Karpas-422 (cell line): ENCODE data around the gene NXPH4. TPM values are rescaled to one million over a fixed set of nuclear protein-coding genes. Genes with fewer than 3 reads are reported as not detected.

Experiments
- DNase-seq: peaks from one replicate; pipeline ENCODE4 v3.0.0-alpha.2; 2015
- H2AFZ ChIP-seq: fragments of 200-600 bp; sonication (generic); 2 replicates; pipeline ENCODE4 v1.6.1; 2014; ENCODE audit warnings: antibody characterized with exemption, low read length, mixed read lengths
- H3K27ac ChIP-seq: fragments of 200-600 bp; sonication (generic); 2 replicates; pipeline ENCODE4 v1.5.1; 2014; ENCODE audit warnings: mild to moderate bottlenecking, low read length, moderate library complexity
- H3K27me3 ChIP-seq: fragments of 200-600 bp; sonication (generic); 2 replicates; pipeline ENCODE4 v1.6.1; 2014; ENCODE audit warnings: low read length, mixed read lengths
- H3K36me3 ChIP-seq: fragments of 200-600 bp; sonication (generic); 2 replicates; pipeline ENCODE4 v1.6.1; 2014; ENCODE audit warnings: low read length, mixed read lengths; ENCODE audit not compliant: insufficient read depth
- H3K4me1 ChIP-seq: fragments of 200-600 bp; sonication (generic); 2 replicates; pipeline ENCODE4 v1.6.1; 2014; ENCODE audit warnings: mild to moderate bottlenecking, low read length, mixed read lengths
- H3K4me2 ChIP-seq: fragments of 200-600 bp; sonication (generic); 2 replicates; pipeline ENCODE4 v1.6.1; 2014; ENCODE audit warnings: low read length, low read depth, mild to moderate bottlenecking; ENCODE audit not compliant: poor library complexity, severe bottlenecking
- H3K4me3 ChIP-seq: fragments of 200-600 bp; sonication (generic); 2 replicates; pipeline ENCODE4 v1.5.1; 2014; ENCODE audit warnings: mild to moderate bottlenecking, antibody characterized with exemption, low read length, mixed read lengths
- H3K79me2 ChIP-seq: fragments of 200-600 bp; sonication (generic); 2 replicates; pipeline ENCODE4 v1.6.1; 2014; ENCODE audit warnings: mild to moderate bottlenecking, low read length, mixed read lengths
- H3K9ac ChIP-seq: fragments of 200-600 bp; sonication (generic); 2 replicates; pipeline ENCODE4 v1.6.0; 2014; ENCODE audit warnings: low read length
- H3K9me2 ChIP-seq: fragments of 200-600 bp; sonication (generic), shearing (Covaris generic); replicated peaks from 2 replicates; pipeline ENCODE4 v1.6.0; 2014; ENCODE audit warnings: mild to moderate bottlenecking, low read length, moderate library complexity; ENCODE audit not compliant: insufficient read depth
- H3K9me3 ChIP-seq: fragments of 300-700, 200-600 bp; sonication (generic); 2 replicates; pipeline ENCODE4 v1.6.1; 2014; ENCODE audit warnings: low read length, mixed read lengths
- H4K20me1 ChIP-seq: fragments of 200-600 bp; sonication (generic); 2 replicates; pipeline ENCODE4 v1.6.1; 2014; ENCODE audit warnings: mild to moderate bottlenecking, antibody characterized with exemption, low read length, low read depth; ENCODE audit not compliant: insufficient read depth
- total RNA-seq: library from RNA; depleted of rRNA; stranded (reverse); fragments of >200 nt; shearing (Covaris generic); gene quantifications from 2 replicates; pipeline ENCODE4 v1.2.3, GENCODE V29; 2014; ENCODE audit warnings: low replicate concordance

Gene NXPH4
- total RNA-seq, 1 experiment from 2014 or later, result 2.9 TPM

DNA sequence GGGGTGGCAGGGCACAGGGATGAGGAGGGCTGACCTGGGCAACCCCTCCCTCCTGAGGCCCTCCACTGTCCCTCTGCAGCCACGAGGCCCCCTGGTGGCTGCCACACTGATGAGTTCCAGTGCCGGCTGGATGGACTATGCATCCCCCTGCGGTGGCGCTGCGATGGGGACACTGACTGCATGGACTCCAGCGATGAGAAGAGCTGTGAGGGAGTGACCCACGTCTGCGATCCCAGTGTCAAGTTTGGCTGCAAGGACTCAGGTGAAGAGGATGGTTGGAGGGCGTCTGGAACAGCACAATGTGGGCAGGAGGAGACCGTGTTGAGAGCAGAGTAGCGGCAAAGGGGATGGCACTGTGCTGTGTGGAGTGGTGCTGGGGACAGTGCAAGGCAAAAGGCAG lies 43.5 kb upstream of the NXPH4 start:
- no peaks in the 10 kb centered on the region for H4K20me1 ChIP-seq
- H2AFZ ChIP-seq, result no peak overlapping the region
- no peaks in the 10 kb centered on the region for H3K36me3 ChIP-seq
- peaks cover 4% of the 10 kb centered on the region for H3K4me1 ChIP-seq
- H3K27me3 ChIP-seq, result no peaks in the 10 kb centered on the region
- H3K4me3 ChIP-seq, result no peak overlapping the region
- no peaks in the 10 kb centered on the region for H3K9me2 ChIP-seq
- no peak overlapping the region for H3K9ac ChIP-seq
- H3K27ac ChIP-seq, result no peak overlapping the region
- DNase-seq, result peak; percentile 60
- H3K9me3 ChIP-seq, result no peaks in the 10 kb centered on the region
- no peak overlapping the region for H3K4me2 ChIP-seq
- no peaks in the 10 kb centered on the region for H3K79me2 ChIP-seq

- Histone ChIP-seq H3K4me2 (no peak overlapping the region), H4K20me1 (no peaks in the 10 kb centered on the region), H3K79me2 (no peaks in the 10 kb centered on the region), H2AFZ (no peak overlapping the region), H3K9me2 (no peaks in the 10 kb centered on the region), H3K36me3 (no peaks in the 10 kb centered on the region), H3K9ac (no peak overlapping the region), H3K4me3 (no peak overlapping the region), H3K27ac (no peak overlapping the region), H3K4me1 (peaks cover 5% of the 10 kb centered on the region), H3K9me3 (no peaks in the 10 kb centered on the region), H3K27me3 (no peaks in the 10 kb centered on the region)
- DNase-seq, result no peak
Observed at GRCh38 chr12:57173683-57174082, 42.9 kb upstream of the NXPH4 start.

DNA sequence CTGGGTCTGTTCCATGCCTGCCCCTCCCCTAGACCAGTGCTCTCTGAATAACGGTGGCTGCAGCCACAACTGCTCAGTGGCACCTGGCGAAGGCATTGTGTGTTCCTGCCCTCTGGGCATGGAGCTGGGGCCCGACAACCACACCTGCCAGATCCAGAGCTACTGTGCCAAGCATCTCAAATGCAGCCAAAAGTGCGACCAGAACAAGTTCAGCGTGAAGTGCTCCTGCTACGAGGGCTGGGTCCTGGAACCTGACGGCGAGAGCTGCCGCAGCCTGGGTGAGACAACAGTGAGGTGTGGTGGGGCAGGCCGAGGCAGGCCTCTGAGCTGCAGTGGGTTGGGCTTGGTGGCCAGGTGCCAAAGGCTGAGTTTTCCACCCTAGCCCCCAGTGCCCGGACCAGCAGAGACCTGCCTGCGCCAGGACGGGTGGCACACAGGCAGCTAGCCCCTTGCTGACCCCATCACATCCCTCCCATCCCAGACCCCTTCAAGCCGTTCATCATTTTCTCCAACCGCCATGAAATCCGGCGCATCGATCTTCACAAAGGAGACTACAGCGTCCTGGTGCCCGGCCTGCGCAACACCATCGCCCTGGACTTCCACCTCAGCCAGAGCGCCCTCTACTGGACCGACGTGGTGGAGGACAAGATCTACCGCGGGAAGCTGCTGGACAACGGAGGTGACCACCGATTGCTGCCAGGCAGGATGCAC lies 41.0 kb upstream of the NXPH4 start:
- no peak overlapping the region for H3K9ac ChIP-seq
- H2AFZ ChIP-seq, result no peak overlapping the region
- no peak overlapping the region for H3K4me3 ChIP-seq
- no peak overlapping the region for H3K27ac ChIP-seq
- H3K9me3 ChIP-seq, result no peaks in the 10 kb centered on the region
- H3K9me2 ChIP-seq, result no peaks in the 10 kb centered on the region
- H3K4me1 ChIP-seq, result peaks cover 5% of the 10 kb centered on the region
- peak; percentile 65 for DNase-seq
- H3K36me3 ChIP-seq, result no peaks in the 10 kb centered on the region
- H4K20me1 ChIP-seq, result no peaks in the 10 kb centered on the region
- H3K27me3 ChIP-seq, result no peaks in the 10 kb centered on the region
- no peak overlapping the region for H3K4me2 ChIP-seq
- H3K79me2 ChIP-seq, result no peaks in the 10 kb centered on the region

- DNase-seq, result no peak
- no peak overlapping the region for H3K9ac ChIP-seq
- H3K4me2 ChIP-seq, result no peak overlapping the region
- H3K27me3 ChIP-seq, result no peaks in the 10 kb centered on the region
- H3K27ac ChIP-seq, result no peak overlapping the region
- H3K36me3 ChIP-seq, result no peaks in the 10 kb centered on the region
- H2AFZ ChIP-seq, result no peak overlapping the region
- H3K4me3 ChIP-seq, result no peak overlapping the region
- H3K4me1 ChIP-seq, result peaks cover 5% of the 10 kb centered on the region
- H3K79me2 ChIP-seq, result no peaks in the 10 kb centered on the region
- no peaks in the 10 kb centered on the region for H3K9me3 ChIP-seq
- H4K20me1 ChIP-seq, result no peaks in the 10 kb centered on the region
- no peaks in the 10 kb centered on the region for H3K9me2 ChIP-seq
Observed at GRCh38 chr12:57176139-57176477, 40.5 kb upstream of the NXPH4 start.

GRCh38 chr12:57176846-57177245 lies 39.7 kb upstream of the NXPH4 start:
- no peaks in the 10 kb centered on the region for H3K9me3 ChIP-seq
- H3K9me2 ChIP-seq, result no peaks in the 10 kb centered on the region
- no peaks in the 10 kb centered on the region for H3K27me3 ChIP-seq
- H2AFZ ChIP-seq, result no peak overlapping the region
- H3K4me2 ChIP-seq, result no peak overlapping the region
- no peaks in the 10 kb centered on the region for H4K20me1 ChIP-seq
- H3K27ac ChIP-seq, result no peak overlapping the region
- H3K9ac ChIP-seq, result no peak overlapping the region
- no peaks in the 10 kb centered on the region for H3K79me2 ChIP-seq
- no peak overlapping the region for H3K4me3 ChIP-seq
- H3K36me3 ChIP-seq, result no peaks in the 10 kb centered on the region
- no peak for DNase-seq
- H3K4me1 ChIP-seq, result peaks cover 5% of the 10 kb centered on the region

GRCh38 chr12:57177354-57177753 lies 39.2 kb upstream of the NXPH4 start:
- H3K27me3 ChIP-seq, result no peaks in the 10 kb centered on the region
- H4K20me1 ChIP-seq, result no peaks in the 10 kb centered on the region
- H3K4me3 ChIP-seq, result no peak overlapping the region
- H2AFZ ChIP-seq, result no peak overlapping the region
- H3K9me2 ChIP-seq, result no peaks in the 10 kb centered on the region
- DNase-seq, result no peak
- H3K27ac ChIP-seq, result no peak overlapping the region
- H3K4me1 ChIP-seq, result peaks cover 5% of the 10 kb centered on the region
- H3K36me3 ChIP-seq, result no peaks in the 10 kb centered on the region
- H3K9me3 ChIP-seq, result no peaks in the 10 kb centered on the region
- no peak overlapping the region for H3K4me2 ChIP-seq
- H3K9ac ChIP-seq, result no peak overlapping the region
- H3K79me2 ChIP-seq, result no peaks in the 10 kb centered on the region

DNA sequence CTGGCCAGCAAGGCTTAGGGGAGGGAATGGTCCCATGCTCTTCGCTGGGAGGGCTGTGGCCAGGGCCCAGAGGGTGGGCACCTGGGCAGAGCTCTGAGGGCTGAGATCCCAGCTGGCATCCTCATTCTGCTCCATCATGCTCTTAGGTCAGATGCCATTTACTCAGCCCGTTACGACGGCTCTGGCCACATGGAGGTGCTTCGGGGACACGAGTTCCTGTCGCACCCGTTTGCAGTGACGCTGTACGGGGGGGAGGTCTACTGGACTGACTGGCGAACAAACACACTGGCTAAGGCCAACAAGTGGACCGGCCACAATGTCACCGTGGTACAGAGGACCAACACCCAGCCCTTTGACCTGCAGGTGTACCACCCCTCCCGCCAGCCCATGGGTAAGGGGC lies 38.4 kb upstream of the NXPH4 start:
- Histone ChIP-seq H3K27ac (no peak overlapping the region), H3K4me1 (peaks cover 5% of the 10 kb centered on the region), H3K4me3 (no peak overlapping the region), H3K27me3 (no peaks in the 10 kb centered on the region), H2AFZ (no peak overlapping the region), H3K9ac (0 out of 2 replicates have a peak overlapping the region, but pooled peaks have one; percentile 9), H4K20me1 (no peaks in the 10 kb centered on the region), H3K36me3 (no peaks in the 10 kb centered on the region), H3K9me3 (no peaks in the 10 kb centered on the region), H3K9me2 (no peaks in the 10 kb centered on the region), H3K4me2 (no peak overlapping the region), H3K79me2 (no peaks in the 10 kb centered on the region)
- no peak for DNase-seq

GRCh38 chr12:57179331-57180086 lies 37.1 kb upstream of the NXPH4 start:
- DNase-seq, result no peak
- no peaks in the 10 kb centered on the region for H3K36me3 ChIP-seq
- no peaks in the 10 kb centered on the region for H3K79me2 ChIP-seq
- peaks cover 5% of the 10 kb centered on the region for H3K4me1 ChIP-seq
- H3K9me2 ChIP-seq, result no peaks in the 10 kb centered on the region
- no peaks in the 10 kb centered on the region for H4K20me1 ChIP-seq
- no peak overlapping the region for H3K4me3 ChIP-seq
- no peak overlapping the region for H3K4me2 ChIP-seq
- no peaks in the 10 kb centered on the region for H3K27me3 ChIP-seq
- H3K27ac ChIP-seq, result no peak overlapping the region
- H3K9me3 ChIP-seq, result no peaks in the 10 kb centered on the region
- H3K9ac ChIP-seq, result no peak overlapping the region
- no peak overlapping the region for H2AFZ ChIP-seq
